Liver (tissue), 9 donors: ENCODE results near the gene EPSTI1. TPM values are rescaled to one million over a fixed set of nuclear protein-coding genes. Genes with fewer than 3 reads are reported as not detected.
"Not testable (repeated sequence)": the region's sequence is repeated elsewhere in the genome, so short reads cannot be mapped to it uniquely, and the experiment has no call there.

ENCODE experiments used
- DNase-seq: peaks from one replicate; pipeline ENCODE4 v3.0.0-alpha.2; 2017; ENCODE audit warnings: low spot score
- H3K27ac ChIP-seq, 2 donors: one replicate each; pipeline ENCODE4 v1.7.0; 2013; ENCODE audit warnings: inconsistent platforms in 2 of 2, low read length in 2 of 2, control low read depth in 1 of 2, low read depth in 1 of 2, mild to moderate bottlenecking in 1 of 2
- H3K27me3 ChIP-seq, 4 donors: one replicate each; pipeline versions ENCODE4 v1.6.1 to v1.7.0; 2013; ENCODE audit warnings: low read length in 3 of 4, inconsistent platforms in 1 of 4, mild to moderate bottlenecking in 1 of 4, moderate library complexity in 1 of 4; ENCODE audit not compliant: control insufficient read depth in 4 of 4, insufficient read depth in 4 of 4
- H3K36me3 ChIP-seq, 4 donors: one replicate each; pipeline versions ENCODE4 v1.6.1 to v1.7.0; 2013; ENCODE audit warnings: low read length in 3 of 4, mild to moderate bottlenecking in 3 of 4, low read depth in 1 of 4, moderate library complexity in 1 of 4; ENCODE audit not compliant: control insufficient read depth in 4 of 4, insufficient read depth in 3 of 4
- H3K4me1 ChIP-seq, 4 donors: one replicate each; pipeline versions ENCODE4 v1.6.1 to v1.7.0; 2013; ENCODE audit warnings: low read length in 3 of 4, mild to moderate bottlenecking in 3 of 4, moderate library complexity in 1 of 4; ENCODE audit not compliant: control insufficient read depth in 4 of 4, insufficient read depth in 4 of 4
- H3K4me3 ChIP-seq, 3 donors: one replicate each; pipeline versions ENCODE4 v1.6.1 to v1.7.0; 2013; ENCODE audit warnings: low read length in 3 of 3, control low read depth in 1 of 3, low read depth in 1 of 3, mild to moderate bottlenecking in 1 of 3
- H3K9ac ChIP-seq, 2 donors: one replicate each; pipeline ENCODE4 v1.7.0; 2013; ENCODE audit warnings: low read length in 2 of 2, mild to moderate bottlenecking in 2 of 2, moderate library complexity in 2 of 2, control low read depth in 1 of 2, low read depth in 1 of 2
- H3K9me3 ChIP-seq, 4 donors: one replicate each; pipeline versions ENCODE4 v1.6.1 to v1.7.0; 2013; ENCODE audit warnings: low read length in 3 of 4; ENCODE audit not compliant: control insufficient read depth in 4 of 4
- EGR1 ChIP-seq, 2 donors: IDR thresholded peaks; 2 replicates each; pipeline ENCODE4 v1.6.1; 2016 to 2018; ENCODE audit warnings: antibody characterized with exemption in 2 of 2, low read depth in 2 of 2
- FOXA1 ChIP-seq: IDR thresholded peaks from 2 replicates; pipeline ENCODE4 v1.6.1; 2016; ENCODE audit warnings: antibody characterized with exemption
- FOXA2 ChIP-seq: IDR thresholded peaks from 2 replicates; pipeline ENCODE4 v1.6.1; 2016; ENCODE audit warnings: antibody characterized with exemption
- GABPA ChIP-seq, 2 donors: IDR thresholded peaks in 1 of 2; conservative IDR thresholded peaks in 1 of 2; 2 replicates each; pipeline ENCODE4 v1.6.1; 2016; ENCODE audit warnings: antibody characterized with exemption in 2 of 2, mild to moderate bottlenecking in 1 of 2, moderate library complexity in 1 of 2
- HNF4A ChIP-seq, 2 donors: conservative IDR thresholded peaks; 2 replicates each; pipeline ENCODE4 v1.6.1; 2016; ENCODE audit warnings: antibody characterized with exemption in 2 of 2, mild to moderate bottlenecking in 2 of 2
- HNF4G ChIP-seq: IDR thresholded peaks from 2 replicates; pipeline ENCODE4 v1.6.1; 2016; ENCODE audit warnings: antibody characterized with exemption
- NR2F2 ChIP-seq: IDR thresholded peaks from 2 replicates; pipeline ENCODE4 v1.6.1; 2016; ENCODE audit warnings: antibody characterized with exemption
- RAD21 ChIP-seq, 2 donors: IDR thresholded peaks; 2 replicates each; pipeline ENCODE4 v1.6.1; 2016; ENCODE audit warnings: antibody characterized with exemption in 2 of 2, mild to moderate bottlenecking in 2 of 2
- RXRA ChIP-seq, 2 donors: IDR thresholded peaks; 2 replicates each; pipeline ENCODE4 v1.6.1; 2017 to 2018; ENCODE audit warnings: antibody characterized with exemption in 2 of 2, mild to moderate bottlenecking in 1 of 2
- SP1 ChIP-seq: IDR thresholded peaks from 2 replicates; pipeline ENCODE4 v1.6.1; 2018; ENCODE audit warnings: antibody characterized with exemption, mild to moderate bottlenecking
- TAF1 ChIP-seq: conservative IDR thresholded peaks from 2 replicates; pipeline ENCODE4 v1.6.1; 2016; ENCODE audit warnings: antibody characterized with exemption, mild to moderate bottlenecking
- YY1 ChIP-seq: IDR thresholded peaks from 2 replicates; pipeline ENCODE4 v1.6.1; 2016; ENCODE audit warnings: antibody characterized with exemption, mild to moderate bottlenecking
- WGBS: extraction: QIAGEN DNeasy Blood & Tissue Kit; methylation state at CpG from one replicate; pipeline ENCODE4 v1.1.7; 2013; 5-methylcytosine and 5-hydroxymethylcytosine counted together
- polyA plus RNA-seq, 2 donors: library from polyadenylated mRNA; stranded (reverse) in 1 of 2; unstranded in 1 of 2; fragments of 200-250 nt in 1 of 2; fragments of >200 nt in 1 of 2; fragmentation: Nextera tagmentation in 1 of 2; extraction: Ambion mirVana in 1 of 2; gene quantifications; one replicate each; pipeline versions ENCODE4 v1.2.1 to v1.2.3, GENCODE V29; 2013 to 2015
- total RNA-seq, 2 donors: library from RNA; depleted of rRNA; stranded (reverse); fragments of >200 nt; gene quantifications; one replicate each; pipeline ENCODE4 v1.2.3, GENCODE V29; 2014
- TF ChIP-seq, protein P1 (sequence below): IDR thresholded peaks from 2 replicates; pipeline ENCODE4 v1.6.1; 2016; ENCODE audit warnings: antibody characterized with exemption, mild to moderate bottlenecking
- TF ChIP-seq, protein P2 (sequence below): IDR thresholded peaks from 2 replicates; pipeline ENCODE4 v1.6.1; 2016; ENCODE audit warnings: antibody characterized with exemption
- TF ChIP-seq, protein P3 (sequence below): IDR thresholded peaks from 2 replicates; pipeline ENCODE4 v1.6.1; 2016; ENCODE audit warnings: antibody characterized with exemption
- donor health status: healthy.
- donor health status: healthy.
- donor health status: healthy.
- donor health status: healthy.
- donor health status: healthy.

EPSTI1 gene
- total and polyA plus RNA-seq, 4 donors: 2.1 to 20.3 (median 4.2) TPM

DNA sequence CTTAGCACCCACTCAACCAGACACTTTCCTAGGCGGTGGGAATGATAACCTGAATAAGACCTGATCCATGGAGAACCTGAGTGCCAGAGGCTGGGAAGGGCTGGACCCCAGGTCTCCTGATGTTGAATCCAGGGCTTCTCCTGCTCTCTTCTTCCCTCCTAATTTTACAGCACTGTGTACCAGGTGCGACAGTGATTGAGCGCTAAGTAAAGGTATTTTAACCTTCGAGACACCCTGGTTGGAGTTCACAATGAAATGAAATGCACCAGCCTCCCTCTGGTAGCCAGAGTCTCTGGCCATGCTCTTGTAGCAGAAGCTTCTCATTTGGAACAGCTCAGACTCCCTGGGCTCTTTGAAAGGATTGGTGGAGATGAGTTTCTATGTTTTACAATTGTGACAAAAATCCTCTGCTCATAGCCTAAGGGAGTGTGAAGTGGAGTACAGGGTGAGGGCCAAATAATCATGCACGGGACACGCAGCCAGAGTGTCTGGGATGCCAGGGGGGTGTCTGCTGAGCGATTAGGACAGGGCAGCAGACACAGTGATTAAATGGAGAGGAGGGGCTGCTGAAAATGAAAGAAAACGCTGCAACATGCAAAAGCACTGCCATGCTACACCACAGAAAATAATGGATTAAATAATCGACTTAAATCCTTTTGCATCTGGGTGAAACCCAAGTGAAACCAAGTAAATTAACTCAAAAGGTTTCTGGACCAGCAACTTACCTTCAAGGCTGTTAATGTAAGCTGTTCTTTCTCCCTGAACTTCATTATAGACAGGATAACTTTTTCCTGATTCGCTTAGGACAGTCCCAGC is 126.9 kb downstream of the EPSTI1 start:
- no peak overlapping the region for H3K27ac ChIP-seq
- no peaks in the 10 kb centered on the region for H3K36me3 ChIP-seq
- no peaks in the 10 kb centered on the region for H3K27me3 ChIP-seq
- no peaks in the 10 kb centered on the region for H3K9me3 ChIP-seq
- DNase-seq: no peak
- no peaks in the 10 kb centered on the region for H3K4me1 ChIP-seq
- no peak overlapping the region for H3K9ac ChIP-seq
- no peak overlapping the region for H3K4me3 ChIP-seq
- no peak for TF ChIP-seq EGR1 (IDR thresholded peaks at IDR 0.05; ENCODE audit: low read depth in 2 of 2)
- no peak for TF ChIP-seq HNF4G
- TF ChIP-seq, protein P1, sequence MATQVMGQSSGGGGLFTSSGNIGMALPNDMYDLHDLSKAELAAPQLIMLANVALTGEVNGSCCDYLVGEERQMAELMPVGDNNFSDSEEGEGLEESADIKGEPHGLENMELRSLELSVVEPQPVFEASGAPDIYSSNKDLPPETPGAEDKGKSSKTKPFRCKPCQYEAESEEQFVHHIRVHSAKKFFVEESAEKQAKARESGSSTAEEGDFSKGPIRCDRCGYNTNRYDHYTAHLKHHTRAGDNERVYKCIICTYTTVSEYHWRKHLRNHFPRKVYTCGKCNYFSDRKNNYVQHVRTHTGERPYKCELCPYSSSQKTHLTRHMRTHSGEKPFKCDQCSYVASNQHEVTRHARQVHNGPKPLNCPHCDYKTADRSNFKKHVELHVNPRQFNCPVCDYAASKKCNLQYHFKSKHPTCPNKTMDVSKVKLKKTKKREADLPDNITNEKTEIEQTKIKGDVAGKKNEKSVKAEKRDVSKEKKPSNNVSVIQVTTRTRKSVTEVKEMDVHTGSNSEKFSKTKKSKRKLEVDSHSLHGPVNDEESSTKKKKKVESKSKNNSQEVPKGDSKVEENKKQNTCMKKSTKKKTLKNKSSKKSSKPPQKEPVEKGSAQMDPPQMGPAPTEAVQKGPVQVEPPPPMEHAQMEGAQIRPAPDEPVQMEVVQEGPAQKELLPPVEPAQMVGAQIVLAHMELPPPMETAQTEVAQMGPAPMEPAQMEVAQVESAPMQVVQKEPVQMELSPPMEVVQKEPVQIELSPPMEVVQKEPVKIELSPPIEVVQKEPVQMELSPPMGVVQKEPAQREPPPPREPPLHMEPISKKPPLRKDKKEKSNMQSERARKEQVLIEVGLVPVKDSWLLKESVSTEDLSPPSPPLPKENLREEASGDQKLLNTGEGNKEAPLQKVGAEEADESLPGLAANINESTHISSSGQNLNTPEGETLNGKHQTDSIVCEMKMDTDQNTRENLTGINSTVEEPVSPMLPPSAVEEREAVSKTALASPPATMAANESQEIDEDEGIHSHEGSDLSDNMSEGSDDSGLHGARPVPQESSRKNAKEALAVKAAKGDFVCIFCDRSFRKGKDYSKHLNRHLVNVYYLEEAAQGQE: no peak
- no peak for TF ChIP-seq TAF1
- no peak for TF ChIP-seq RXRA (IDR thresholded peaks at IDR 0.05)
- no peak for TF ChIP-seq NR2F2
- TF ChIP-seq GABPA (IDR thresholded peaks at IDR 0.05 in 1 of 2, conservative IDR thresholded peaks at IDR 0.05 in 1 of 2): no peak
- TF ChIP-seq RAD21 (IDR thresholded peaks at IDR 0.05): no peak
- 68% methylated on average over 10 of the region's 10 CpGs for WGBS

DNA sequence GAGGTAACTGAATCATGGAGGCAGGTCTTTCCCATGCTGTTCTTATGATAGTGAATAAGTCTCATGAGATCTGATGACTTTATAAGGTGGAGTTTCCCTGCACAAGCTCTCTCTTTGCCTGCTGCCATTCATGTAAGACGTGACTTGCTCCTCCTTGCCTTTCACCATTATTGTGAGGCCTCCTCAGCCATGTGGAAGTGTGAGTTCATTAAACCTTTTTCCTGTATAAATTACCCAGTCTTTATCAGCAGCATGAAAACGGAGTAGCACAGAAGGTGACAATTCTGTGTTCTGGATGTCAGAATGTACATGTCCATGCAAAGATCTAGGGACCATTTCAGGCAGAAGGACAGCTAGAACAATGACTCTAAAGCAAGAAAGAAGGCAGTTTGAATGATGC is 129.7 kb downstream of the EPSTI1 start:
- not testable (repeated sequence) for H3K27me3 ChIP-seq

DNA sequence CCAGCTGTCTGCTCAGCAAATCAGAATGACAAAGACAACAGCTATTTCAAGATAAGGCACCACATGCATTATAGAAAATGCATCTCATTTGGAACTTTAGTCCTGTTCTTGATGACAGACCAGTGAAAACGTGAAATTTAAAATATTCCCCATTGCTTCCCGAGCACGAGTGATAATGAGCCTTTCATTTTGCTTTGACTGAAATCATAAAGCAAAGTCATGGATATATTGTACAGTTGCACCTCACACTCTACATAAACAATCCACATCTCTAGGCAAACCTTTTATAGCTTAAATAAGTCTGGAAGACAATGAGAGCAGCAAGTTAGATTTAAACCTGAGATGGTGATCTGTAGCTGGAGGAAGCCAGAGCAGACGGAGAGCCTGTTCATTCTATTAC is 131.6 kb downstream of the EPSTI1 start:
- H3K27me3 ChIP-seq: no peaks in the 10 kb centered on the region
- H3K4me1 ChIP-seq: no peaks in the 10 kb centered on the region
- H3K27ac ChIP-seq: no peak overlapping the region
- H3K36me3 ChIP-seq: no peaks in the 10 kb centered on the region
- no peak overlapping the region for H3K4me3 ChIP-seq
- no peak overlapping the region for H3K9ac ChIP-seq
- TF ChIP-seq FOXA1: no peak
- TF ChIP-seq, protein P2, sequence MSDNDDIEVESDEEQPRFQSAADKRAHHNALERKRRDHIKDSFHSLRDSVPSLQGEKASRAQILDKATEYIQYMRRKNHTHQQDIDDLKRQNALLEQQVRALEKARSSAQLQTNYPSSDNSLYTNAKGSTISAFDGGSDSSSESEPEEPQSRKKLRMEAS: no peak
- TF ChIP-seq YY1: no peak
- no peak for TF ChIP-seq FOXA2
- TF ChIP-seq RAD21 (IDR thresholded peaks at IDR 0.05): no peak
- TF ChIP-seq, protein P3, sequence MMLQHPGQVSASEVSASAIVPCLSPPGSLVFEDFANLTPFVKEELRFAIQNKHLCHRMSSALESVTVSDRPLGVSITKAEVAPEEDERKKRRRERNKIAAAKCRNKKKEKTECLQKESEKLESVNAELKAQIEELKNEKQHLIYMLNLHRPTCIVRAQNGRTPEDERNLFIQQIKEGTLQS: no peak
- no peak for TF ChIP-seq SP1
- no peak for TF ChIP-seq RXRA (IDR thresholded peaks at IDR 0.05)
- no peak for TF ChIP-seq HNF4A (conservative IDR thresholded peaks at IDR 0.05)
- no peak for TF ChIP-seq HNF4G
- no peak for TF ChIP-seq TAF1
- WGBS: 86% methylated on average over 4 of the region's 4 CpGs
- no peak for DNase-seq
- H3K9me3 ChIP-seq: peaks cover 0 to 2% (median 0%) of the 10 kb centered on the region in 4 donors

More for the DNA sequence above, 129.7 kb downstream of the EPSTI1 start:
- H3K36me3 ChIP-seq, H3K4me3 ChIP-seq, H3K9ac ChIP-seq, H3K9me3 ChIP-seq, DNase-seq, H3K27ac ChIP-seq, H3K4me1 ChIP-seq: not testable (repeated sequence)
- WGBS: 80% methylated on average over 2 of the region's 2 CpGs
